CD4-positive, alpha-beta T cell treated with Interleukin-2 at 100 ng/mL for 4 hours (primary cell): ENCODE data around the gene VGF.

Experiments
- DNase-seq: peaks from one replicate; pipeline ENCODE4 v3.0.0-alpha.2; 2020; ENCODE audit warnings: low spot score

Gene VGF

DNA sequence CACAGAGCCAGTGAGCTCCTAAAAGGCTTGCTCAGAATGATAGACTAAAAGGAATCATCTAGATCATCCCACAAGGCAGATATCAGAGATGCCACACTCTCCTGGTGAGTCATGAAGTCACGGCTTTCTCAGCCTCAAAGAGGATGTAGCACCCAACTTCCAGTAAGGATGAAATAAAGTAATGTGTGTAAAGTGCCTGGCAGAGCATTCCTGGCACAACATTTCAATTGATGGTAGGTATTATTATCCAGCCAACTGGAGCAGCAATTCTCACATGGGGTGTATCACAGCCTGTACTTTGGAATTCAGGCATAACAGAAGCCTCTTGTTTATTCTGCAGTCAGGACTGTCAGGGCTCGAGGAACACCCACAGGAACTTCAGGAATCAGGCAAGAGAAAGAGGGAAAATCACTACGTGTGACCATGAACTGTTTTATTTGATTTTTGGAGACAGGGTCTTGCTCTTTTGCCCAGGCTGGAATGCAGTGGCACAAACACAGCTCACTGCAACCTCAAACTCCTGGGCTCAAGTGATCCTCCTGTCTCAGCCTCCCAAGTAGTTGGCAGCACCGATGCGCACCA is 20.0 kb upstream of the VGF start:
- no peak for DNase-seq

DNA sequence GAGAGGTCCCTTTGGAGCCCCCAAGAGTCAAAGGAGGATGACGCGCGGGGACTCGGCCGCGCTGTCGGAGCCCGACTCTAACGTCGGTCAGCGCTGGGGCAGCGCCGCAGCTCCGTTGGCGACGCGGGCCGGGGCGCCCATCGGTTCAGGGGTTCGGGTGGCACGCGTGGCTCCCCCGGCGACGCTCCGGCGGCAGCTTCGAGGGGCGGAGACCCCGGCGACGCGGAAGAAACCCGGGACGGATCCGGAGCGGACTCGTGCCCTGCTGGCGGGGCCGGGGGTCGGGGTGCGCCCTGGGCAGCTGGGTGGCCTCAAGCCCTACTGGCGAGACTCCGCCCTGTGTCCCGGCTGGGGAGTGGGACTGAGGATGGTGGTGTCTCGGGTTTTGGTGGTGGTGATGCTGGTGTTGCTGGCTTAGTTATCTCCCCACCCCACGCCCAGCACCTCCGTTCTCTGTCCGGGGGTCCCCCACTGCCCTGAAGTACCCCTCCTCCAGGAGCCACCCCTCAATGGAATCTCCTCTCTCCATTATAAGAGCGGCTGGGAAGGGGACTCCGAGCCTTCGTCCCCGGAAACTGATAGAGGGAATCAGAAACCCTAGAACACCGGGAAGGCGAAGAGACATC is 14.9 kb upstream of the VGF start, which contains the start of gene NAT16:
TSS of gene NAT16 (minus strand) at position 164 of the 626 bp plus-strand sequence. CDS start 5,486 bp downstream, outside the sequence.
- no peak for DNase-seq

DNA sequence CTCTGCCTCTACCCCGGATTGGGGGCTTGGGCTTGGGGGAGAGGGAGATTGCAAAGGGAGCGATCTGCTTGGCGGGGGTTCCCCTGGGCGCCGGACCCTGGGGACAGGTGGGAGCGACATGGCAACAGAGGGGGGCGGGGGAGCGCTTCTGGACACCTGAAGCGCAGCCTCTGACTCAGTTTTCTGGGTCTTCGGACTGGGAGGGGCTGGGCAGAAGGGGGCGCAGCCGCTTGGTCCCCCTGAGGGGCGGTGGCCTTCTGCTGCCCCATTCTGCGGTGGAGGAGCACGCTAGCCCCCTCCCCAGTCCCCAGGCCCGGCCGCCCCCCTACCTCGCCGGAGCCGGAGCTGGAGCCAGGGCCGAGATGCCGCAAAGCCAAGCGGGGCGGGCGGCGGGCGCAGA is 14.3 kb upstream of the VGF start:
- no peak for DNase-seq

DNA sequence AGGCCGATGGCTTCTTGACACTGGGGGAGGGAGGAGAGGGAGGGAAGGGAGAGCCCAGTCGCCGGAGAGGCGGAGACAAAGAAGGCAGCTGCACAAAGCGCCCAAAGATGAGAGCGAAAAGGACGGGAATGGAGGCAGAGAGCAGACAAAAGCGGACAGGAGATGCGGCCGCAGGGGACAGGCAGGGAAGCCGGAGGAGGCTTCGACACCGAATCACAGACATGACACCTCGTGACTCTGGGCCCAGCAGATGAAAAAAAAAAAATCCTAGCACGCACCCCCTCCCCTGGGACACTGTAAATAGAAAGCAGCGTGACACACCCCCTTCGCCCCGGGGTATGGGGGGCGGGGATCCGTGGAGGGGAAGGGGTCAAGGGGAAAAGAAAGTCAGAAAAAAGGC is 13.7 kb upstream of the VGF start:
- no peak for DNase-seq

DNA sequence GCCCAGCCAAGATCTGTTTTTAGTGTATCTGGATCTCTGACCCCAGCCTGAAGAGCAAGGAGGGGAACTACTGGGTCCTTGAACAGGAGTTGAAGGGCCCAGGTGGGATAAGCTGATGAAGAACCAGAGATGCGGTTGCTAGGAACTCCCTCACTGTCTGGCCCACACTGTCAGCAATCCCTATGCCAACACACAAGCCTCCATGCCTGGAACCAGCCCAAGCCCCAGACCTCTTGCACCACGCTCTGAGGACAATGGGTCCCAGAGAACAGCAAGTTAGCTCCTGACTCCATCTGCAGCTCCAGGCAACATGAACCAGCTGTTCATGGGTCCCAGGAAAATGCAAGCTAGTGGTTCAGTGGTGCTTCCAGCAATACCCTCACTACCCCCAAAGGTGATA is 12.3 kb upstream of the VGF start:
- DNase-seq, result no peak

DNA sequence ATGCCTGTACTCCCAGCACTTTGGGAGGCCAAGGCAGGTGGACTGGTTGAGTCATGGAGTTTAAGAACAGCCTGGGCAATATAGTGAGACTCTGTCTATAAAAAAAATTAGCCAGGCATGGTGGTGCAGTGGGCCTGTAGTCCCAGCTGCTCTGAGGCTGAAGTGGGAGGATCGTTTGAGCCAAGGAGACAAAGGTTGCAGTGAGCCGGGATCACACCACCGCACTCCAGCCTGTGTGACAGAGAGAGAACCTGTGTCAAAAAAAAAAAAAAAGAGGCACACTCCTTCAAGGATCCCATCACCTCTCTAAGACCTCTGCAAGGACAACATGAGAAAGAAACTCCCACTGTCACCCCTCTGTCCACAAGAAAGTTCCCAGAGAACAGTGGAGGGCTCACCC is 10.3 kb upstream of the VGF start:
- no peak for DNase-seq

DNA sequence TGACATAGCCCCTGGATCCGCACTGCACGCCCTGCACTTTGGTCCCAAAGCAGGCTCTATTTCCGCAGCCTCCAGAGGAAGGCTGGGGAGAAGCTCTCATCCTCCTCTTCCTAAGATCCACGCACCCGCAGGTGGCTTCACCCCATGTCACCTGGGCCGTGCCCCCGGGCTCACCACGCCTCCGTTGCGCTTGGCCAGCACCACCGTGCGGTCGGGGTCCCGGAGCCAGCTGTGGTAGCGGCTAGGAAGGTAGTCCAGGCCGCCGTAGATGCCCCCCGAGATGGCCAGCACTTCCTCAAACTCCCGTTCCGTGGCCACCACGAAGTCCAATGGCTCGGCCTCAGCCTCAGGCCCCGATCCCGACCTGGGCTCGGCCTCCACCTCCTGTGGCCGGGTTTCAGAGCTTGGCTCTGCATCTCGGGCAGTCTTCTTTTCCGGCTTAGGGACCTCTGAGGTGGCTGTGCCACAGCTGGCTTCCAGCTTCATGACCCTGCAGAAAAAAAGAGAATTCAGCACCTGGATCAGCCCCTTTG is 9.0 kb upstream of the VGF start:
- DNase-seq, result no peak

DNA sequence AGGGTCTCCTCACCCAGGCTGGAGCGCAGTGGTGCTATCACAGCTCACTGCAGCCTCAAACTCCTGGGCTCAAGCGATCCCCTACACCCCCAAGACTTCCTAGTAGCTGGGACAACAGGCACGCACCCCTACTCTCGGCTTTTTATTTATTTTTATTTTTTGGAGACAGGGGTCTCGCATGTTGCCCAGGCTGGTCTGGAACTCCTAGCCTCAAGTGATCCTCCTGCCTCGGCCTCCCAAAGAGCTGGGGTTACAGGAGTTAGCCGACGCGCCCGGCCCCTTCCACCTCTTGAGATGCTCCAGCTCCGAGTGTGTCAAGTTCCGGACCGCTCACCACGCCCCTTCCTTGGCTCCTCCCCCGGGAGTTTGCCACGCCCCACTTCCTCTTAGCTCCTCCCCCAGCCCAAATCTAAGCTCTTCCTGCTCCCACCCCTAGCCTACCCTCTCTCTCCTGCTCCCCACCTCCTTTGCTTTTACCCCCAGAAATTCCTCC is 8.4 kb upstream of the VGF start:
- peak; percentile 60 for DNase-seq

DNA sequence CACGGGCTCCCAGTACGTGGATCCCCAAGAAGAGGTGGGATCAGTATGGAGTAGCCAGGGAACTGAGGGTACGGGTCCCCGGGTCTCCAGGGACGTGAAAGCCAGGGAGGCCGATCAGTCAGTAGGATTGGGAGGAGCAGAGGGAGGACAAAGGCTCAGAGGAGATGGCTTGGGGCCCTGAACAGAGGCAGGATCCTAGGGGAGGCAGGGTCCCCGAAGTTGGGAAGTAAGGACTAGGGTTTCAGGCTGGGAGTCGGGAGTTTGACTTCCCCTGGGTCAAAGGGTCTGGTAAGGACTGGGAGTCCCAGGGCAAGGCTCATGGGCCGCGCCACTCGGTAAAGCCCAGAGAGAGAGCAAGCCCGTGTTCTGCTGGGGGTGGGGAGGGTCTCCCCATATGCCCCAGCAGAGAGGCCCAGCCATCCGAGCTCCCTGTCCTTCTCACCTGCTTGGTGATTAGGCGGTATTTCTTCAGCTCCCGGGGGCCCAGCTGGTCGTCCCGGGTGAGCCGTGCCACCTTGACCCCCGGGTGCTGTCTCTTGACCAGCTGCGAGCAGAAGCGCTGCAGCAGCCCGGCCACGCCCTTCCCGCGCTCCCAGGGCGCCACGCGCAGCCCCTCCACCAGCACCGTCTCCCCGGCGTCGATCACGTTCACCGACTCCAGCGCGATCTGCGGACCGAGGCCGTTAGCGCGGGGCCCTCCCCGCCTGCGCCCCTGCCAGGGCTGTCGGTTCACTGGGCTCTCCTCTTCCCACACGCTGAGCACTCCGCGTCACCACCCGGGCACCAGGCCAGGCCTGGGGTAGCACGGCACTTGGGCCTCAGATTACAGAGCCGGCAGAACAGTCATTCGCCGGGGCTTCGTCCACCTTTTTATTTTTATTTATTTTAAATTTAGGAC is 7.7 kb upstream of the VGF start:
- no peak for DNase-seq

DNA sequence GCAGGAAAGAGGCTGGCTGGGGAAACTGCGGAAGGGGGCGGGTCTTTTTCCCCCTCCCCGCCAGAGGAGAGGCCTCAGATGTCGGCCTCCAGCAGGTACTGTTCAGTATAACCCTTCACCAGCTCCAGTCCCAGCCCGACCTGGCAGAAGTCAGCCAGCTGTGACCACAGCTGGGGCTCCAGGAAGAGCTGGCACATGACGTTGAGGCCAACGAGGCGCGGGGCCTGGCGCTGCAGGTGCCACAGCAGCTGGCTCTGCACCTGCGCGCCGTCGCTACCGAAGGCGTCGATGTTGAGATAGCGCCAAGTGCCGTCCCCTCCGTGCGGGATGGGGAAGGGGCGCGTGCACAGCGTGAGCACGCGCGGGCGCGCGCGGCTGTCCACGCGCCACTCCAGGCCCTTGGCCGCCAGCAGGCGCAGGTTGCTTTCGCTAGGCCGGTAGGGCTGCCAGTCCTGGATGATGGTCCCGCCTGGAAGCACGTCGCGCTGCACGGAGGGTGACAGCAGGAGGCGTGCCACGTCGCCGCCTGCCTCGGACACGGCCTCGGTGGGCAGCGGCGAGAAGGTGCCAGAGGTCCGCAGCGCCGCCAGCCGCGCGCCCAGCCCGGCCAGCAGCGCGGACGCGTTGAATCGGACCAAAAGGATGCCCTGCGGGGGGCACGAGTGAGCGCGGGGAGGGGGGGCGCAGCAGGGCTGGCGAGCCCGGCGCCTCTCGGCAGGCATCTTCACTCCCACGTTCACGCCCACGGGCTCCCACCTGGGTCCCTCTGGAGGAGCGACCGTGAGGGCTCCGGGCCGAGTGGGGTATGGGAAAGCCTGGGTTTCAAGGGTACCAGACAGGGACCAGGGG is 6.9 kb upstream of the VGF start:
- no peak for DNase-seq

DNA sequence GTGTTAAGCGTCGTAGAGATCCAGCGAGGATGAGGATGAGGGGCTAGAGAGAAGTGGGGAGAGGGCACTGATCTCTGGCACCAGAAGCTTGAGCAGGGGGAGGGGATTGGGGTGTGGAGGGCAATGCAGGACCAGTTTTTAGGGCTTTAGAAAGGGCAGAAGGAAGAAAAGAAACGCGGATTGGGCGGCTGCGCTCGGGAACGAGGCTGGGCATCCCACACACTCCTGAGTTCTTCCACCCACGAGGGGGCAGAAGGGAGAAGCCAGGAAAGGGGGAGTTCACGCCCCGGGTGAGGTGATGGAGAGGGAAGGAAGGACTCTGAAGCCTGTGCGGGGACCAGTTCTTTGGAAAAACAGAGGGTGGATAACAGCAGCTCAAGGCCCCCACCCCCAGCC is 6.1 kb upstream of the VGF start:
- no peak for DNase-seq

DNA sequence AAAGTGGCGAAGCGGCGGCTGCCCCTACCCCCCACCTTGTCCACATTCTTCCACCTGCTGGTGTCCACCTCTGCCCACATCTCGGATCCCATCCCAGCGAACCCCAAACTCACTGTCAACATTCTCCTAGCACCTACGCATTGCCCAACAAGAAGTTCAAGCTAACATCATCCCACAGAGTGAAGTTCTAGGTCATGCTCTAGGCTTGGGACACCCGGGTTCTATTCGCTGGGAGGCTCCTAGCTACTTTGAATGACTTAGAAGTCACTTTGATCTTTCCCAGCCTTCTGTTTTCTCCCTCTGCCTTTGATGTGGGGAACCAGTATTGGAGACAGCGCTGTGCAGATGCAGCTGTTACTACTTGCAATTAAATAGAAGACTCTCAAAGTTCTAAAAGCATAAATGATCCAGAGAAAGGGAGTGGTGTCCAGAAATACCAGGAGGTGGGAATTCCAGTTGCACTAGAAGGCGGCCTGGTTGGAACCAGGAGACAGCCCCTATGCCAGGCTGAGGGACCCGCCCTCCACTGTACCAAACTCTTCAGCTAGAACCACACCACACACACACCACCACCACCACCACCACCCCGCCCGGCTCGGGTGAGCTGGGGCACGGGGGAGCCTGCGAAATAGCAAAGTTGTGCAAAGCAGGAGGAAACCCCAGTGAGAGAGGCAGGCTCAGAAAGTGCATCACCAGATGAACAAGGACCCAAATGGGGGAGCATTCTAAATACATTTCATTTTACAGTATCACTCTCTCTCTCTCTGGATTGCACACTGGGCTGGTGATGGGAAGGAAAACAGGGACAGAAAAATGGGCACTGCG is 5.5 kb upstream of the VGF start:
- no peak for DNase-seq

DNA sequence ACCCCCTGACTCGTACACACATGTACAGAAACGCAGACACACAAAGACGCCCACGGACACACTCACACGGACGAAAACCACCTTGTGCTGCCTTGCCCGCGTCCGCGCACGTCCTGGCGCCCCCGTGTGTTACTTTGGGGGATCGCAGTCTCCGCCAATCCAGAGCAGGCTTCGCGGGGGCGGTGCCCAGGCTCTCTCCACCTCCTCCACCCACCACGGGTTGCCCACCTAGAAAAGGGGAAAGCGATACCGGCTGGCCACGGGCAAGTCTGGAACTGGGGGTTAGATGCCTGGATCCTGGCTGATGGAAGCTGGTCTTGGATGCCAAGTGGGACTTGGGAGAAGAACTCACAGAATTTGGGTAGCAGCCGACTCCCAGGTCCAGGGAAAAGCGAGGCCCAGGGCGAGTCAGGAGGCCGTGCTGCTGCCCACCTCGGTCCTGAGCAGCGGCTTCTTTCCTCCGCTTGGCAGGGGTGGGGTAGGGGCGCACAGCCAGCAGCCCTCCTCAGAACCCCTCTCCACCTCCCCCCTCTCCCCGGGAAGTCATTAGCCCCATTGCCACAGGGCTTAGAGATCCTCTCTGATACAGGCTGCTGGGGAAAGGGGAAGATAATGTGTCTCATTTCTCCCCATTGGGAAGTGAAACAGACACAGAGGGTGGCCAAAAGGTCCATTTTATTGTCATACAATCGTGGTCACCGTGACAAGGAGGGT is 4.6 kb upstream of the VGF start:
- peak; percentile 82 for DNase-seq

DNA sequence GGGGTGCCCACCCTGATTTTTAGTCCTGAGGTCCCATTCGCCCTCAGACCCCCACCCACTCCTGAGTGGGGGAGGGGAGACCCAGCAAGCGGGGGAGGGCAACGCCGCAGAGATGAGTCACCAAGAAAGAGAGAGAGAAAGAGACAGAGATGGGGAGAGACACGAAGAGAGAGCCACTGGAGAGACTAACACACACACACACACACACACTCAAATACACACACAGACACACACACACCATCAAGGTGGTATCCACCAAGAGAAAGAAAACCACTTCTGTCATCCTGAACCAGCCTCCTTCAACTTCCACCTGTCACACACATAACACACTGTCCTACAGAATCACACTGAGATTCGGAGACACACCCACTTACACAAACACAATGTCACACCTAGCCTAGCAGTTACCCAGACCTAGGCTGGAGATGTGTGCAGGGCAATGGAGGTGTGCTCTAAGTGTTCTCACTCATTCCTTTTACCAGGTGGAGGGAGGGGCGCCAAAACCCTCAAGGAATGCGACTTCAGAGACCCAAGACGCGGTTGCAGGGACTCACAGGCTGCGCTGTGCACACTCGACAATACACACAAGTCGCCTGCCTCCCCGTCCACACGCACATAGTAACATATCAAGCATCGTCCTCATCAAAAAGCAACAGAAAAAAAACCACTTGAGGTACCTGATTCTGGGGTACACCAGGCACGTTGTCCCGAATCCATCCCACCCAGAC is 3.9 kb upstream of the VGF start:
- no peak for DNase-seq

DNA sequence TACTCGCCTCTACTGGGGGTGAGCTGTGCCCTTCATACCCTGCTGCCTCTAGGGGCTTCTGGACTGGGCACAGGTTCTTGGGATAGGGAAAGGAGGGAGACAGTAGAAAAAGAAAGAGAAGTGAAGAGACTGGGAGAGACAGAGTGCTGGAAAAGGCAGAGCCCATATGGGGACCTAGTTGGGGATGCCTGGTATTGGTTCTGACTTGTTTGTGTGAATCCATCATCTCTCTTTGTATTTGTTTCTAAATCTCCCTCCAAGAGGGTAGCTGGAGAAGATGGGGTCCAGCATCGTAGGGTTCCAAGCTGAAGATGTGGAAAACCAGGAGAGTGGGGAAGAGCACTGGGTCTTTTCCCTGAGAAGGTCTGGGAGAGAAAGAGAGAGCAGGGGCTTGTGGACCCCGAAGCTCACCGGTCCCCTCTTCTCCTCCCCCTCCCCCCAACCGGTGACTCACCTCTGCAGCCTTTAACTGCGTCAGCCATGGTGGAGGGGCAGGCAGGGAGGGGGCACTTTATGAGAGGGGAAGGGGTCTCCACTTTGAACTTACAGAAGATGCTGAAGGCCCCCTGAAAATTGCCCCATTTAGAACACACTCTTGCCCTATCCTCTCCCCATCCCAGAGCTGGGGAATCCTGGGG is 3.2 kb upstream of the VGF start:
- no peak for DNase-seq

DNA sequence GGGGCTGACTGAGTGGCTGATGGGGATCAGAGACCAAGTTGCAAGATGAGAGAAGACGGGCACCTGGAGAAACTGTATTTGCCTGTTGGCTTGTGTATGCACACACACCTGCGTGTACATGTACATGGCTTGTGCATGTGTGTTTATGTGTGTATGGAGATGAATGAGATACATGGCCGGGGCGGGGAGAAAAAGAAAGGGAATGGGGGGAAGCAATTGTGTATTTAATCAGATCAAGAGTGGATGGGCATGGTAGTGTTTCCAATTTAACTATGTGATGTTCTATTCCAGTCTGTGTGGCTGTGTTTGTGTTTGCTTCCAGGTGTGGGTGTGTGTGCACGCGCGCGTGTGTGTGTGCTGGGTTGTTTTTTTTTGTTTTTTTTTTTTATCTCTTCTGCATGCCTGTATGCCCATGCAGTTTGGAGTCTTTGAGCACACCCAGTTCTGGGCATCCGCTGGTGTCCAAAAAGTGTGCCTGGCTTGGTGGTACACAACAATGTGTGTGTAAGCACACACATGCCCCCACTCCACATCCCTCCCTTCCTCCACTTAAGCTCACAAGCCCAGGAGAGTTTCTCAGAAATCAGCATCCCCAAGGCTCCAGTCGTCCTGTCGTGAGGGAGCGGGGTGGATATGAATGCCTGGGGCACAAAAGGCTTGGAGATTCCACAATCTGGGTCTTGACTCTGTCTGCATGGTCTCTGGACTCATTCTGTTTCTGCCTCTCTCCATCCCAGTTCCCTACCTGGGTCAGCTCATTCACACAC is 2.5 kb upstream of the VGF start:
- DNase-seq, result no peak

DNA sequence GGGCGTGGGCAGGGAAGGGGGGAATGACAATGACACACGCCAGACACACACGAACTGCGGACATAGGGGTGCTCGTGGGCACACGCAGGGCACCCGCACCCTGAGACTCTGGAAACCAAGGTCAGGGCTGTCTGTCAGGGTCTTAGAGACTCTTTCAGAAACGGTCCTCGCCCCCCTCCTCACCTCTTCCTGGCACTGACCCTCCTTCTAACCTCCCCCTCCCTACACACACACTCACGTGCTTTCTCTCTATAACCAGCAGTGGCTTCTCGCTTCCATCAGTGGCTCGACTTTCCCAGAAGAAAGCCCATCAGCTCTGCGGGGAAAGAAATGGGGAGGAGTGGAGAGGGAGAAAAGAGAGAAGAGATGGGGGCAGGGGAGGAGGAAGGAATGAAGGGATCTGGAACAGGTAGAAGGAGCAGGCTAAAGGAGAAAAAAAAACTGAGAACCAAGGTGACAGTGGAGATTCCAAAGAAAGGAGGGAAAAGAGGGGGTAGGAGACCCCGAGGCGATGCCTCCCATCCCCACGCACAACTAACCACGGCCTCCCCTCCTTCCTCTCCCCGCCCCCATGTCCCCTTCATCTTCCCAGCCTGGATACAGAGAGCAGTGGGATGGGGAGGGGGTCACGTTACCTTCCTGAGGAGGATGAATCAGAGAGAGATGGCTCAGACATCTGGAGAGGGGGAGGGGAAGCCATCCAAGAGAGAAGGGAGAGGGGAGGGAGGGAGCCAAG is 1.7 kb upstream of the VGF start:
- DNase-seq, result no peak

DNA sequence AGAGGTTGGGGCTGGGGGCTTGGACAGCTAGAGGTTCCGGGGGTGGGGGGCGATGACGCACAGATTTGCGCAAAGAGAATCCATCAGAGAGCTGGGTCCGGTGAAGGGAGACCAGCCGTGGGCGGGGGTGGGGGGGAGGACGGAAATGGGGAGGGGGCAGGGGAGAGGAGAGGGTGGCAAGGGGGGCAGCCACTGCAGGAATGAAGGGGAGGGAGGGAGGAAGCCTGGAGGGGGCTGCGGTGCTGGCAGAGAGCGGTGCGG is 1.2 kb upstream of the VGF start:
- no peak for DNase-seq
